Measurements from ENCODE around the gene NUP133. TPM values are rescaled to one million over a fixed set of nuclear protein-coding genes. Genes with fewer than 3 reads are reported as not detected.
"Not testable (repeated sequence)": the region's sequence is repeated elsewhere in the genome, so short reads cannot be mapped to it uniquely, and the experiment has no call there.

NUP133 gene
- total and polyA plus RNA-seq, 2 donors from 2014 or later = 15.9 to 35.0 TPM

DNA sequence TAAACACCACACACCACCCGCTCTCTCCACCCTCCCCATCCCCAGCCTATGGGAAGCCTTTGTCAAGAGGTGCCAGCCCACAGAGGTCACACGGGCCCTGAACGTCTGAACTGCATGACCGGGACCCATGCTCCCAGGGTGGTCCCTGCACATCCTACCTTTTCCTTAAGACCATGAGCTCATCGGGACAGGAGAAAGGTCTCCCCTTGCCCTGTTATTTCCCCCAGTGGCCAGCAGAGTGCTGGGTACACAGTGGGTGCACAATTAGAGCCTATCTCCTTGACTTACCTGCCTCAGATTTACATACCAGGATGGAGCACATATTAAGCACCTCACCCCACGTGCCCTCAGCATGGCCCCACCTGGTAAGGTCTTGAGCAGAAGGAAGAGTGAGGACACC lies 105.1 kb downstream of the NUP133 start:
- Histone ChIP-seq H3K9me3 (ENCODE audit: control insufficient read depth in 2 of 3, insufficient read depth in 1 of 3, low read length in 3 of 3) (no peaks in the 10 kb centered on the region), H3K9ac (ENCODE audit: low read length in 3 of 3) (no peak overlapping the region), H3K36me3 (ENCODE audit: control insufficient read depth in 2 of 3, insufficient read depth in 3 of 3, low read length in 3 of 3) (no peaks in the 10 kb centered on the region), H3K27ac (ENCODE audit: low read depth in 2 of 2, low read length in 2 of 2) (no peak overlapping the region), H3K27me3 (ENCODE audit: control insufficient read depth, insufficient read depth, low read length) (peaks cover 3% of the 10 kb centered on the region), H3K4me3 (ENCODE audit: low read length in 3 of 3) (no peak overlapping the region), H3K4me1 (ENCODE audit: control insufficient read depth in 2 of 3, insufficient read depth in 2 of 3, low read depth in 1 of 3, low read length in 3 of 3) (peaks cover 0 to 8% (median 0%) of the 10 kb centered on the region in 3 donors)
- FAIRE-seq (no peak), DNase-seq (no peak)
- intact Hi-C loops (cut with DNase I) = no loop called here
- TF ChIP-seq, protein P1, sequence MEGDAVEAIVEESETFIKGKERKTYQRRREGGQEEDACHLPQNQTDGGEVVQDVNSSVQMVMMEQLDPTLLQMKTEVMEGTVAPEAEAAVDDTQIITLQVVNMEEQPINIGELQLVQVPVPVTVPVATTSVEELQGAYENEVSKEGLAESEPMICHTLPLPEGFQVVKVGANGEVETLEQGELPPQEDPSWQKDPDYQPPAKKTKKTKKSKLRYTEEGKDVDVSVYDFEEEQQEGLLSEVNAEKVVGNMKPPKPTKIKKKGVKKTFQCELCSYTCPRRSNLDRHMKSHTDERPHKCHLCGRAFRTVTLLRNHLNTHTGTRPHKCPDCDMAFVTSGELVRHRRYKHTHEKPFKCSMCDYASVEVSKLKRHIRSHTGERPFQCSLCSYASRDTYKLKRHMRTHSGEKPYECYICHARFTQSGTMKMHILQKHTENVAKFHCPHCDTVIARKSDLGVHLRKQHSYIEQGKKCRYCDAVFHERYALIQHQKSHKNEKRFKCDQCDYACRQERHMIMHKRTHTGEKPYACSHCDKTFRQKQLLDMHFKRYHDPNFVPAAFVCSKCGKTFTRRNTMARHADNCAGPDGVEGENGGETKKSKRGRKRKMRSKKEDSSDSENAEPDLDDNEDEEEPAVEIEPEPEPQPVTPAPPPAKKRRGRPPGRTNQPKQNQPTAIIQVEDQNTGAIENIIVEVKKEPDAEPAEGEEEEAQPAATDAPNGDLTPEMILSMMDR (IDR thresholded peaks at IDR 0.05; ENCODE audit: borderline replicate concordance, extremely low read depth, insufficient read depth) = no peak

DNA sequence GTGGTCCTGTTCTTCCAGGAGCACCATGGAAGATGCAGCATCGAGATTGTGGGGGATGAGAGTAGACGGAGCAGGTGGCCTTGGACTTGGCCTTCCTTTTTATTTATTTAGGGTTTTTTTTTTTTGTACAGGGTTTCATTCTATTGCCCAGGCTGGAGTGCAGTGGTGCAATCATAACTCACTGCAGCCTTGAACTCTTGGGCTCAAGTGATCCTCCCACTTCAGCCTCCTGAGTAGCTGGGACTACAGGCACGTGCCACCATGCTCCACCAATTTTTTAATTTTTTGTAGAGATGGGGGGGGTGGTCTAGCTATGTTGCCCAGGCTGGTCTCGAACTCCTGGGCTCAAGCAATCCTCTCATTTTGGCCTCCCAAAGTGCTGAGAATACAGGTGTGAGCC lies 105.8 kb downstream of the NUP133 start:
- H3K27ac ChIP-seq (ENCODE audit: low read depth in 2 of 2, low read length in 2 of 2); H3K27me3 ChIP-seq (ENCODE audit: control insufficient read depth, insufficient read depth, low read length); H3K4me3 ChIP-seq (ENCODE audit: low read length in 3 of 3); H3K9ac ChIP-seq (ENCODE audit: low read length in 3 of 3); DNase-seq; intact Hi-C loops (cut with DNase I); FAIRE-seq; H3K9me3 ChIP-seq (ENCODE audit: control insufficient read depth in 2 of 3, insufficient read depth in 1 of 3, low read length in 3 of 3); H3K36me3 ChIP-seq (ENCODE audit: control insufficient read depth in 2 of 3, insufficient read depth in 3 of 3, low read length in 3 of 3); H3K4me1 ChIP-seq (ENCODE audit: control insufficient read depth in 2 of 3, insufficient read depth in 2 of 3, low read depth in 1 of 3, low read length in 3 of 3): not testable (repeated sequence)

DNA sequence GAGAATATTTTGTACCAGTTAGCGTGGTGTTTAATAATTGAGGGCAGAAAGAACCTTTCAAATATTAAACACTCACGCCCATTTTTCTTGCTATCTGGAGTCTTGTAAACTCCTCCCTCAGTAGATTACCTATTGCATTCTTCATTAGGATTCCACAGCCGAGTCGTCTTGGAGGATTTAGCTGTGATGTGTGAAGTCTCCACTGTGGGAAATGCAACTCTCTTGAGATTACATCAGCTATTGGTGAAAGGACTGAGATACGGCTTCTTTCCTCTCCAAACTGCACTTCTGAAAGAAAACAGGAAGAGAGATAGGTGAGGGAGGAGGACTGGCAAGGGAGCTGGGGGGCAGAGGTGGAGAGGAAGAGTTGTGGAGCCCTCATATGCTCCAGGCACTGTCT lies 110.4 kb downstream of the NUP133 start:
- Histone ChIP-seq H3K4me3 (ENCODE audit: low read length in 3 of 3) (no peak overlapping the region), H3K9ac (ENCODE audit: low read length in 3 of 3) (no peak overlapping the region), H3K4me1 (ENCODE audit: control insufficient read depth in 2 of 3, insufficient read depth in 2 of 3, low read depth in 1 of 3, low read length in 3 of 3) (no peaks in the 10 kb centered on the region), H3K27me3 (ENCODE audit: control insufficient read depth, insufficient read depth, low read length) (no peaks in the 10 kb centered on the region), H3K36me3 (ENCODE audit: control insufficient read depth in 2 of 3, insufficient read depth in 3 of 3, low read length in 3 of 3) (no peaks in the 10 kb centered on the region), H3K9me3 (ENCODE audit: control insufficient read depth in 2 of 3, insufficient read depth in 1 of 3, low read length in 3 of 3) (no peaks in the 10 kb centered on the region), H3K27ac (ENCODE audit: low read depth in 2 of 2, low read length in 2 of 2) (no peak overlapping the region)
- intact Hi-C loops (cut with DNase I) = no loop called here
- TF ChIP-seq, protein P1 (IDR thresholded peaks at IDR 0.05; ENCODE audit: borderline replicate concordance, extremely low read depth, insufficient read depth) = no peak
- FAIRE-seq (no peak), DNase-seq (no peak)

DNA sequence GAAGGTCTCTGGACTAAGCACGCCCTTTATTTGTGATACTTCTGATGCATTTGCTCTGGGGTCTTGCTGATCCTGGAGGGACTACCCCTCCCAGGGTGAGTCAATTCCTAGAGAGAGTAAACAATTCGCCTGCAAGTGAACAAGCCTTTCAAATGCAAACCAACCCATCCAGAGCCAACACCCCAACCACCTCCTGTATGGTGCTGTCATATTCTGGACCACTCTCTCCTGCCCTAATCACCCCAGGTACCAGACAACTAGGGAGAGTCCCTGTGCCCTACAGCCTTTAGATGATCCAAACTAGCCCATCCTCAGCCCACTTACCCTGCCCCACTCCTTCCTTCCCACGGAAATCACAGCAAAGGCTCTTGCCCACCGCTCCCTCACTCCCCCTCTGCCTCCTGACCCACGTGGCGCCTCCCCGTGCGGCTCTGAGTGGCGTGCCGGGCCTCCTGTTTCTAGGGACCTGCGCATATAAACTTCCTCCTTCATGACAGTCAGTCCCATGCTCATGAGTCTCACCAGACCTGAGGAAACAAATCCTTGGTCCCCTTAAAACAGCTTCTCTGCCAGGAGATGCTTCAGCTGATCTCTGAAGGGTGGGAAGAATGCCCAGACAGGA lies 111.4 kb downstream of the NUP133 start:
- no peak for FAIRE-seq
- Histone ChIP-seq H3K4me1 (ENCODE audit: control insufficient read depth in 2 of 3, insufficient read depth in 2 of 3, low read depth in 1 of 3, low read length in 3 of 3) (no peaks in the 10 kb centered on the region), H3K9ac (ENCODE audit: low read length in 3 of 3) (no peak overlapping the region), H3K27ac (ENCODE audit: low read depth in 2 of 2, low read length in 2 of 2) (no peak overlapping the region), H3K9me3 (ENCODE audit: control insufficient read depth in 2 of 3, insufficient read depth in 1 of 3, low read length in 3 of 3) (no peaks in the 10 kb centered on the region), H3K4me3 (ENCODE audit: low read length in 3 of 3) (no peak overlapping the region), H3K27me3 (ENCODE audit: control insufficient read depth, insufficient read depth, low read length) (no peaks in the 10 kb centered on the region), H3K36me3 (ENCODE audit: control insufficient read depth in 2 of 3, insufficient read depth in 3 of 3, low read length in 3 of 3) (no peaks in the 10 kb centered on the region)
- TF ChIP-seq, protein P1 (IDR thresholded peaks at IDR 0.05; ENCODE audit: borderline replicate concordance, extremely low read depth, insufficient read depth) = no peak
- intact Hi-C loops (cut with DNase I) = no loop called here
- no peak for DNase-seq

DNA sequence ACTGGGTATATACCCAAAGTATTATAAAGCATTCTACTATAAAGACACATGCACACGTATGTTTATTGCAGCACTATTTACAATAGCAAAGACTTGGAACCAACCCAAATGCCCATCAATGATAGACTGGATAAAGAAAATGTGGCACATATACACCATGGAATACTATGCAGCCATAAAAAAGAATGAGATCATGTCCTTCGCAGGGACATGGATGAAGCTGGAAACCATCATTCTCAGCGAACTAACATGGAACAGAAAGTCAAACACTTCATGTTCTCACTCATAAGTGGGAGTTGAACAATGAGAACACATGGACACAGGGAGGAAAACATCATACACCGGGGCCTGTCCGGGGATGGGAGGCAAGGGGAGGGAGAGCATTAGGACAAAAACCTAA lies 113.6 kb downstream of the NUP133 start:
- H3K36me3 ChIP-seq (ENCODE audit: control insufficient read depth in 2 of 3, insufficient read depth in 3 of 3, low read length in 3 of 3); FAIRE-seq; H3K27ac ChIP-seq (ENCODE audit: low read depth in 2 of 2, low read length in 2 of 2); H3K9ac ChIP-seq (ENCODE audit: low read length in 3 of 3); H3K4me3 ChIP-seq (ENCODE audit: low read length in 3 of 3); H3K9me3 ChIP-seq (ENCODE audit: control insufficient read depth in 2 of 3, insufficient read depth in 1 of 3, low read length in 3 of 3); H3K4me1 ChIP-seq (ENCODE audit: control insufficient read depth in 2 of 3, insufficient read depth in 2 of 3, low read depth in 1 of 3, low read length in 3 of 3); intact Hi-C loops (cut with DNase I); DNase-seq; H3K27me3 ChIP-seq (ENCODE audit: control insufficient read depth, insufficient read depth, low read length): not testable (repeated sequence)
